ENCODE data around the gene PDPK1.

The PDPK1 gene

DNA sequence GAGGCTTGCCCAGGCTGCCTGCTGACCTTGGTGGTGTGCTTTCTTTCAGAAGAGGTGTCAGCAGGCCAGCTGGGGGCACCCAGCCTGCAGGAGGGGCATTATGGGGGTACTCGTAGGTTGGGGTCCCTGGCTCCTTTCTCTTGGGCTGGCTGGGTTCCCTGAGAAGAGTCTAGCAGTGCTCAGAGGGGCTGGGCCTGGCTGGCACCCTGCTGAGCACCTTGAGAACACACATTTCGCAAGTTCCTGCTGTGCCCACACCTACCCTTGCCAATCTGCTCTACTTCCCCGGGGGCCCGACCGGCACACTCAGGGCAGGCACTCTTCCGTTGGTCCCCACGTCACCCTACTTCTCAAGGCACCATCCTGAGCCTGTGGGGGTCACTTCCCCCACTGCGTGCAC is 11.7 kb upstream of the PDPK1 start:
- no peak overlapping the region for H3K4me3 ChIP-seq (IDR thresholded peaks at IDR 0.05; ENCODE audit: insufficient read depth, low read depth, low read length)
- peaks cover 13% of the 10 kb centered on the region for H3K4me1 ChIP-seq (ENCODE audit: low read depth, poor library complexity, severe bottlenecking)
- no peaks in the 10 kb centered on the region for H3K36me3 ChIP-seq (ENCODE audit: insufficient read depth)
- peaks cover 13% of the 10 kb centered on the region for H3K79me2 ChIP-seq (ENCODE audit: insufficient read depth, low read depth)
- no peaks in the 10 kb centered on the region for H4K20me1 ChIP-seq (ENCODE audit: insufficient read depth)
- H3K4me2 ChIP-seq = no peak overlapping the region
- H2AFZ ChIP-seq (ENCODE audit: low read depth) = no peak overlapping the region
- TF ChIP-seq, protein P1, sequence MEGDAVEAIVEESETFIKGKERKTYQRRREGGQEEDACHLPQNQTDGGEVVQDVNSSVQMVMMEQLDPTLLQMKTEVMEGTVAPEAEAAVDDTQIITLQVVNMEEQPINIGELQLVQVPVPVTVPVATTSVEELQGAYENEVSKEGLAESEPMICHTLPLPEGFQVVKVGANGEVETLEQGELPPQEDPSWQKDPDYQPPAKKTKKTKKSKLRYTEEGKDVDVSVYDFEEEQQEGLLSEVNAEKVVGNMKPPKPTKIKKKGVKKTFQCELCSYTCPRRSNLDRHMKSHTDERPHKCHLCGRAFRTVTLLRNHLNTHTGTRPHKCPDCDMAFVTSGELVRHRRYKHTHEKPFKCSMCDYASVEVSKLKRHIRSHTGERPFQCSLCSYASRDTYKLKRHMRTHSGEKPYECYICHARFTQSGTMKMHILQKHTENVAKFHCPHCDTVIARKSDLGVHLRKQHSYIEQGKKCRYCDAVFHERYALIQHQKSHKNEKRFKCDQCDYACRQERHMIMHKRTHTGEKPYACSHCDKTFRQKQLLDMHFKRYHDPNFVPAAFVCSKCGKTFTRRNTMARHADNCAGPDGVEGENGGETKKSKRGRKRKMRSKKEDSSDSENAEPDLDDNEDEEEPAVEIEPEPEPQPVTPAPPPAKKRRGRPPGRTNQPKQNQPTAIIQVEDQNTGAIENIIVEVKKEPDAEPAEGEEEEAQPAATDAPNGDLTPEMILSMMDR (conservative IDR thresholded peaks at IDR 0.05; ENCODE audit: low read depth, low read length) = no peak
- H3K27ac ChIP-seq = no peak overlapping the region
- H3K27me3 ChIP-seq (ENCODE audit: insufficient read depth, low read depth) = no peaks in the 10 kb centered on the region
- no peak overlapping the region for H3K9ac ChIP-seq

DNA sequence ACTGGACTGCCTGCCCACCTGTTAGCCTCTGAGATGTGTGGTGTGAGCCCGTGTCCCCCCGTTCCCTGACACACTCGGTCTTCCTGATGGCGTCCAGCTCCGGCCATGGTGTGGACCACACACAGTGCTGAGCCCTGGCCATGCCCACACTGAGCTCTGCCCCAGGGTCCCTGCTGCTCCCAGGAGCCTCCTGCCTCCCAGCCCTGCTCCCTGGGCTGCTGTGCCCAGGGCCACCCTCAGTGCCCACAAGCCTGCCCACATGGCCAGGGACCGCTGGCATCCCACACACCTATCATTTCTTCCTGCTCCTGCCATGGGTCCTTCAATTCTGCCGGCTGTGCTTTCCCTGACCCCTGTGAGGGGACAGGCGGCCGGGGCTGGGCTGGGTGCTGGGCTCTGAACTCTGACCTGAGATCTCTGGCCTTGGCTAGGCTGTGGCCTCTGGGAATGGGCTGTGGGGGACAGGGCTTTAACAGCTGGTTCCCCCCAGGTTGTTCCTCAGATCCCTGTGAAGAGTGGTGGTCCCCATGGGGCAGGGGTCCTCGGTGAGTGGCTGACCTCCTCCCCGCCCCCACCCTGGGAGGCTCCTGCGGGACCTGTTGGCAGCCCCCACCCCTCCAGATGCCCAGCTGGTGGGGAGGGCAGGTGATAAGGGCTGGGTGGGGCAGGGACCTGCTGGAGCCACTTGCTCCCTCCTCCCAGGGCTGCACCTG is 10.6 kb upstream of the PDPK1 start:
- Histone ChIP-seq H3K27me3 (ENCODE audit: insufficient read depth, low read depth) (no peaks in the 10 kb centered on the region), H3K9ac (no peak overlapping the region), H3K4me1 (ENCODE audit: low read depth, poor library complexity, severe bottlenecking) (peaks cover 8% of the 10 kb centered on the region), H2AFZ (ENCODE audit: low read depth) (no peak overlapping the region), H3K79me2 (ENCODE audit: insufficient read depth, low read depth) (peaks cover 3% of the 10 kb centered on the region), H3K36me3 (ENCODE audit: insufficient read depth) (no peaks in the 10 kb centered on the region), H3K27ac (no peak overlapping the region), H3K4me3 (IDR thresholded peaks at IDR 0.05; ENCODE audit: insufficient read depth, low read depth, low read length) (no peak overlapping the region), H3K4me2 (no peak overlapping the region), H4K20me1 (ENCODE audit: insufficient read depth) (no peaks in the 10 kb centered on the region)
- TF ChIP-seq, protein P1 (conservative IDR thresholded peaks at IDR 0.05; ENCODE audit: low read depth, low read length) = no peak

DNA sequence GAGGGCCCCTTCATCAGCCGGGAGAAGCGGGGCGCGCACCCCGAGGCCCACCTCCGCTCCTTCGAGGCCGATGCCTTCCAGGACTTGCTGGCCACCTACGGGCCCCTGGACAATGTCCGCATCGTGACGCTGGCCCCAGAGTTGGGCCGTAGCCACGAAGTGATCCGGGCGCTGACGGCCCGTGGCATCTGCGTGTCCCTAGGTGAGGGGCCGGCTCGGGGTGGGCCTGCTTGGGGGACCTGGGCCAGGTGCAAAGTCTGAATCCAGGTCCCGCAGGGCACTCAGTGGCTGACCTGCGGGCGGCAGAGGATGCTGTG is 10.1 kb upstream of the PDPK1 start:
- Histone ChIP-seq H3K4me1 (ENCODE audit: low read depth, poor library complexity, severe bottlenecking) (peaks cover 8% of the 10 kb centered on the region), H4K20me1 (ENCODE audit: insufficient read depth) (no peaks in the 10 kb centered on the region)
- TF ChIP-seq, protein P1 (conservative IDR thresholded peaks at IDR 0.05; ENCODE audit: low read depth, low read length) = no peak

DNA sequence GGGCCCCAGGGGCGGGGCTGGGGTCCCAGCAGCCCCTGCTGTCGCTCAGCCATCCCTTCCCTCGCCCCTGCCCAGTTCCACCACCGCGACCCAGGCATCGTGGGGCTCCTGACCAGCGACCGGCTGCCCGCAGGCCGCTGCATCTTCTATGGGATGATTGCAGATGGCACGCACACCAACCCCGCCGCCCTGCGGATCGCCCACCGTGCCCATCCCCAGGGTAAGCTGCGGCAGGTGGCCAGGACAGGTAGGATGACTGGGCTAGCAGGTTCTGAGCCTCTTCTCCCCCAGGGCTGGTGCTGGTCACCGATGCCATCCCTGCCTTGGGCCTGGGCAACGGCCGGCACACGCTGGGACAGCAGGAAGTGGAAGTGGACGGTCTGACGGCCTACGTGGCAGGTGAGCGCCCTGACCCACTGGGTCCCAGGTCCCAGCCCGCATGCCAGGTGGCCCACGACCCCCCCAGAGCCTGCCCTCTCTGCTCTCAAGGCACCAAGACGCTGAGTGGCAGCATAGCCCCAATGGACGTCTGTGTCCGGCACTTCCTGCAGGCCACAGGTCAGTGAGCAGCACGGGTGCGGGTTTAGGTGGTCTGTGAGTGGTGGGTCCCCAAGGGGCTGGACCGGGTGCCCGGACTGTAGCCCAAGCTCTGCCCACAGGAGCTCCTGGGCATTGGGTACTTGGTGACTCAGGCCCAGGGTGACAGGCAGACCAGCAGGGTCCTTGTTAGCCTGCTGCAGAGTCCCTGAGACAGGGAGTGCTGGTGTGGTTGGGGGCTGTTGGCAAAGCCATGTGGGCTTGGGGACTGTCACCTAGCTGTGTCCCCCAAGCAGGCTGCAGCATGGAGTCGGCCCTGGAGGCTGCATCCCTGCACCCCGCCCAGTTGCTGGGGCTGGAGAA is 9.4 kb upstream of the PDPK1 start:
- no peaks in the 10 kb centered on the region for H3K27me3 ChIP-seq (ENCODE audit: insufficient read depth, low read depth)
- peaks cover 13% of the 10 kb centered on the region for H3K4me1 ChIP-seq (ENCODE audit: low read depth, poor library complexity, severe bottlenecking)
- no peak overlapping the region for H3K4me3 ChIP-seq (IDR thresholded peaks at IDR 0.05; ENCODE audit: insufficient read depth, low read depth, low read length)
- no peak overlapping the region for H2AFZ ChIP-seq (ENCODE audit: low read depth)
- H3K27ac ChIP-seq = no peak overlapping the region
- TF ChIP-seq, protein P1 (conservative IDR thresholded peaks at IDR 0.05; ENCODE audit: low read depth, low read length) = no peak
- H3K79me2 ChIP-seq (ENCODE audit: insufficient read depth, low read depth) = no peaks in the 10 kb centered on the region
- no peaks in the 10 kb centered on the region for H4K20me1 ChIP-seq (ENCODE audit: insufficient read depth)
- H3K9ac ChIP-seq = no peak overlapping the region
- H3K4me2 ChIP-seq = no peak overlapping the region
- H3K36me3 ChIP-seq (ENCODE audit: insufficient read depth) = no peaks in the 10 kb centered on the region

More for the DNA sequence above, 10.1 kb upstream of the PDPK1 start:
- Histone ChIP-seq H3K9ac (no peak overlapping the region), H2AFZ (ENCODE audit: low read depth) (no peak overlapping the region), H3K4me2 (no peak overlapping the region), H3K27me3 (ENCODE audit: insufficient read depth, low read depth) (no peaks in the 10 kb centered on the region), H3K4me3 (IDR thresholded peaks at IDR 0.05; ENCODE audit: insufficient read depth, low read depth, low read length) (no peak overlapping the region), H3K79me2 (ENCODE audit: insufficient read depth, low read depth) (no peaks in the 10 kb centered on the region), H3K36me3 (ENCODE audit: insufficient read depth) (no peaks in the 10 kb centered on the region), H3K27ac (no peak overlapping the region)
